GM19351 (cell line): ENCODE measurements around the gene TOM1.

Experiments used
- ATAC-seq: cut with Tn5 transposase; IDR thresholded peaks from one replicate; pipeline ENCODE4 v1.9.1; 2021; ENCODE audit warnings: mild to moderate bottlenecking, moderate library complexity; ENCODE audit not compliant: unreplicated experiment

Gene TOM1

GRCh38 chr22:35367331-35367886, 67.7 kb downstream of the TOM1 start:
- ATAC-seq, result no peak

- no peak for ATAC-seq
These were observed 68.7 kb downstream of the TOM1 start for GRCh38 chr22:35368386-35368785.

DNA sequence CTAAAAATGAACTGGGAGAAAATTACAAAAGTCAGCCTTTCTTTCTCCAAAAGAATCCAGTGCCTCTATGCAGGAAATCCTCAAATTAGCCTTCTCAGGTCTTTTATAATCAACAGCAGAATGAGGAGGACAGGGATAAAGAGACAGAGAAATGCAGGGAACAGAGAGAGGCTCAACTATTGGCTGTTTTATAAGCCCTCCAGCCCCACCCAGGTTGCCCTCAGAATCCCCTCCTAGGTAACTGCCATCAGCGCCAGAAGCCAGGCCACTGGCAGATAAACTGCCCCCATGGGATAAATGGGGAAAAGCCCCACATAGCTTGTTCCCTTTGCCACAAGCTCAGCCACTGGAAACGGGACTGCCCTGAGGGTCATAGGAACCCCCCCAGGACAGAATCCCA, 70.3 kb downstream of the TOM1 start:
- ATAC-seq, result no peak

DNA sequence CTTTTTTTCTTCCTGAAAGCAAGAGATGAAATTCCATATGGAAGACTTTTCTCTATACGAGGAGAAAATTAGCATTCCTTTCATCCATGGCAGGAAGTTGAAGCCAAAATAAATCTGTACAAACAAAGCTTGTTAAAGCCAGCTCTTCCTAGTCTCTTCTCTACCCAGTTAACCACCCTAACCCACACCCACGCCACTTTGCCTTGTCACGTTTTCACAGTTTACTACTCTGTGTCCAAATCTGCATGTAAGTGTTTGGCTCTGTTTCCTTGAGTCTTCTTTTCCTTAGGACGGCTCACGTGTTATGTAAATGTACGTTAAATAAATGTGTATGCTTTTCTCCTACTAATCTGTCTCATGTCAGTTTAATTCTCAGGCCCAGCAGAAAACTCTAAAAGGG, 74.1 kb downstream of the TOM1 start:
- ATAC-seq, result no peak

GRCh38 chr22:35375031-35375430, 75.3 kb downstream of the TOM1 start:
- no peak for ATAC-seq

GRCh38 chr22:35375526-35375925, 75.8 kb downstream of the TOM1 start:
- ATAC-seq, result no peak

DNA sequence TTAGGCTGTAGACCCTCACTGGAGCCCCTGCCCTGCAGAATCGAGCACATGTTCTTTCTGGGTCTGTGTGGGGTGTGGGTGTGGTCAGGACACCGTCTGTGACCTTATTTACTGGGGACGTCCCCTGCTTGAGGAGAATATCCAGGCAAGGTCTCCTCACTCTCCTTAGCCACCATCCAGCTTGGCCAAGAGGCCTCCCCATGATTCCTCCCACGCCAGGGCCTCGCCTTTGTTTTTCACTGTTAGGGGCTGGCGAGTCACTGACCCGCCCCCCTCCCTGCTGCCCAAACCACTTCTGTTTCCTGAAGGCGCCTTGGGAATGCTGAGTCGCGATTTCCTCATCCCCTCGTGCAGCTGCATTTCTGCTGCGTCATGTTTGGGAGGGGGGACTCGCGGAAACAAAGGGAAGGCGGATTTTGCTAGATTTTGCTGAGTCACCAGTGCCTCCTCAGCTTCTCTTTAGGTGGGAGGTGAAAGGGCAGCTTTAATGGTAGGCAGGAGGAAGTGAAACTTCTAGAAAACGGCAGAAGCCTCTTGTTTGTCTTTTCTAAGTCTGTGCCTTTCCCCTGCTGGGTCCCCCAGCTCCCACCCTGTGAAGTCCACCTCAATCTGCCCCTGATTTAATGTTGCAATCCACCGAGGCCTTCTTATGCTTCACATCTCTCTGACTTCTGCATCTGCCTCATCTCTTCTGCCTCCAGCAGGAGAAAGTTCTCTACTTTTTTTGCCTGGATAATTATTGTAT, 77.2 kb downstream of the TOM1 start:
- ATAC-seq, result peak; percentile 61

DNA sequence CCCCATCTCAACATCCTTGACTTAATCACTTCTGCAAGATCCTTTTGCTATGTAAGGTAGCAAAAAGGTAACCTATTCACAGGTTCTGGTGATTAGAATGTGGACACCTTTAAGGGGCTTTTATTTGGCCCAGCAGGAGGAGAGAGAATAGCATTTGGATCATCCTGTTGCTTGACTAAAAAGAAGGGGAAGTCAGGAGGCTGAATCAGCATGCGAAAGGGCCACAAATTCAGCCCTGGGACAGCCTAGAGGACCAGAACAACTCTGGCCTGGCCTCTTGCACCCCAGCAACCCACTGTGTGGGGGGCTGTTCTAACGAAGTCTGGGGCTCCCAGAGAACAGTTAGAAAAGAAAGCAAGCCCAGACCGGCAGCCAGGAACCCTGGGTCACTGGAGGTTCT, 78.0 kb downstream of the TOM1 start:
- ATAC-seq, result no peak

GRCh38 chr22:35378621-35379020, 78.9 kb downstream of the TOM1 start:
- no peak for ATAC-seq

GRCh38 chr22:35379146-35379993, 79.7 kb downstream of the TOM1 start:
- ATAC-seq, result no peak

DNA sequence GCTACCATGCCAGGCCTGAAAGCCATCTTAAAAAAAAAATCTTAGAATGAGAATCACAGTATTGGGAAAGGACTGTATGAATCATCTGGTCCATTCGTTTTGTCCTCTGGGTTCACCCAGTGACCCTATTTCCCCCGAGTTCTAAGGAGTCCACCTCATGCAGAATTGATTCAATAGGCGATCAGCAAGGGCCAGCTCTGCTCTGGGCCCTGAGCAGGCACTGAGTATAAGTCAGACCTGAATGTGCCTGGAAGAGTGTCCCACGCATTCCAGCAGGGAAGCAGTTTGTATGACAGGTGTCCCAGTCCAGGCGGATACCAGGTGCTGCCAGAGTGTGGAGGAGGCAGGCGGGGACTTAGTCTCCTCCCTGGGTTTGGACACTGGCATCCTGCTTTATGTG, 80.3 kb downstream of the TOM1 start:
- ATAC-seq, result no peak

DNA sequence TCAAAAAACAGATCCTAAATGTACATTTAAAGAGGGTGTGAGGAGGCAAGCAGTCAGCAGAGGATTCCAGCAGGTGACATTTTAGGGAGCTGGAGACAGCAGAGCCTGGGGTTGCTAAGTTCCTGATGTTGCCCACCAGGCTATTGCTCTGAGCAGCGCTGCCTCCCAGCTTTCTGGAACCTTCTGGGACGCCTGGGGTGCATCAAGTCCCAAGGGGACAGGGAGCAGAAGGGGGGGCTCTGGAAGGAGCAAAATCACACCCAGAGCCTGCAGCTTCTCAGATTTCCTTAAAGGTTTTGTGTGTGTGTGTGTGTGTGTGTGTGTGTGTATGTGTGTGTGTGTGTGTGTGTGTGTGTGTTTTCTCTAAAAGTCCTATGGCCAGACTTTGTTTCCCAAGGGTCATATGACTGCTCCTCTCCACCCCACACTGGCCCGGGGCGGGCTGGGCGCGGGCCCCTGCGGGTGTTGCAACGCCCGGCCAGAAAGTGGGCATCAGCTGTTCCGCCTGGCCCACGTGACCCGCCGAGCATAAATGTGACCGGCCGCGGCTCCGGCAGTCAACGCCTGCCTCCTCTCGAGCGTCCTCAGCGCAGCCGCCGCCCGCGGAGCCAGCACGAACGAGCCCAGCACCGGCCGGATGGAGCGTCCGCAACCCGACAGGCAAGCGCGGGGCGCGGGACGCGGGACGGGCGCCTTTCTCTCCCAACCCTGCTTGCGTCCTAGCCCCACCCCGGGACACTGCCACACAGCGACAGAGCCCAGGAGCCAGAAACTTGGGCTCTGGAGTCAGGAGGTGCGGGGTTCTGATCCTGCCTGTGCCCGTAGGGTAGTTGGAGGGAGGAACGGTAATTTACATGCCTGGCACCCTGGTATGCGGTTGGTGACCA, 81.1 kb downstream of the TOM1 start, which contains the start of gene HMOX1:
TSS of gene HMOX1 (plus strand) at position 560 of the 887 bp plus-strand sequence. CDS start at position 638, 78 bp downstream.
- peak; percentile 72 for ATAC-seq

GRCh38 chr22:35381424-35382009, 81.8 kb downstream of the TOM1 start:
- no peak for ATAC-seq

GRCh38 chr22:35383679-35384071, 84.0 kb downstream of the TOM1 start:
- no peak for ATAC-seq

GRCh38 chr22:35384527-35384926, 84.8 kb downstream of the TOM1 start:
- no peak for ATAC-seq

DNA sequence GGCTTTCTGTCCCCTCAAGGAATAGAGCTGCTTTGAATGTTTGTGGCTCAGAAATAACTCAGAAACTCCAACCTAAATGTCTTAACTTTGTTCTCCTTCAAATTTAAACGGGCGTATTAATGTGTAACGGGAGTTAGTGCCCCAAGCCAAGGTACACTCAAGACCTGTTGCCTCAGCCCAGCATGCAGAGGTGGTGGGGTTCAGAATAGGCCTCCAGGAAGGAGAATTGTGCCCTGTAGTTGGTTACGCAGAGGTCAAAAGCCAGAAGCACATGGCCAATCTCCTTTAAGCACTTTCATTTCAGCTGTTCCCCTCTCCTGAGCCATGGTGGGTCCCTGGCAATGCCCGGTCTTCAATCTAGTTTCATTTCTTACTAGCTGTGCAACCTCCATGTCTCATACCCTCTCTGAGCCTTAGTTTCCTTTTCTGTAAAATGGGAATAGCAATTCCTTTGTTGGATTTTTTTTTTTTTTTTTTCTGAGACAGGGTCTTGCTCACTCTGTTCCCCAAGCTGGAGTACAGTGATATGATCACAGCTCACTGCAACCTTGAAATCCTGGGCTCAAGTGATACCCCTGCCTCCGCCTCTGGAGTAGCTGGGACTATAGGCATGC, 85.4 kb downstream of the TOM1 start:
- ATAC-seq, result no peak

DNA sequence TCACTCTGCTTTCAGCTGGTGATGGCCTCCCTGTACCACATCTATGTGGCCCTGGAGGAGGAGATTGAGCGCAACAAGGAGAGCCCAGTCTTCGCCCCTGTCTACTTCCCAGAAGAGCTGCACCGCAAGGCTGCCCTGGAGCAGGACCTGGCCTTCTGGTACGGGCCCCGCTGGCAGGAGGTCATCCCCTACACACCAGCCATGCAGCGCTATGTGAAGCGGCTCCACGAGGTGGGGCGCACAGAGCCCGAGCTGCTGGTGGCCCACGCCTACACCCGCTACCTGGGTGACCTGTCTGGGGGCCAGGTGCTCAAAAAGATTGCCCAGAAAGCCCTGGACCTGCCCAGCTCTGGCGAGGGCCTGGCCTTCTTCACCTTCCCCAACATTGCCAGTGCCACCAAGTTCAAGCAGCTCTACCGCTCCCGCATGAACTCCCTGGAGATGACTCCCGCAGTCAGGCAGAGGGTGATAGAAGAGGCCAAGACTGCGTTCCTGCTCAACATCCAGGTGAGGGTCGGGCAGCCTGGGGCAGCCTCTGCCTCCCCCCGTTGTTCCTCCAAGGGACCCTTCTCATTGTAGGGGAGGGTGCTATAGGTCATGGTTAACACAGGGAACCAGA, 87.1 kb downstream of the TOM1 start:
- ATAC-seq, result no peak

DNA sequence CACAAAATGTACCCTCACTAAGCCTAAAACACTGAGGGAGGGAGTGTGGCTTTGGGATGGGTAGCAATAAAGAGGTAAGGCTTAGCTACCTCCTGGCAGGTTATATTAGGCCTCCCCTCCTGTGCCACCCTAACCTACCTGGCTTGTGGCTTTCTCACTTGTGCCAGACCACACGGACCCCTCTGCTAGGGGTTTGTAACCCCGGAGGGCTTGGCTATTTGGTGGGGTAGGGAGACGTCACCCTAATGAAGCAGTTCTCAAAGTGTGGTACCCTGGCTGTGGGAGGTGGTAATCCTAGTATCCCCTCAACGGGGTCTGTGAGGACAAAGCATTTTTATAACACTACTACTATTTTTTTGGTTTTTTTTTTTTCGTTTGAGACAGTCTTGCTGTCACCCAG, 91.2 kb downstream of the TOM1 start:
- ATAC-seq, result no peak

- no peak for ATAC-seq
These were observed 92.7 kb downstream of the TOM1 start for GRCh38 chr22:35392357-35392756.
